Measurements from ENCODE around the gene DDX31.

- TF ChIP-seq POLR2A (IDR thresholded peaks at IDR 0.05; ENCODE audit: extremely low read depth, insufficient read length): no peak
- TF ChIP-seq CTCF (IDR thresholded peaks at IDR 0.05; ENCODE audit: low read depth, low read length): no peak
Measured at GRCh38 chr9:132626285-132626684, 43.5 kb downstream of the DDX31 start.

Data from NB4 (cell line).